HG03521 (cell line): ENCODE results near the gene RASL12.
"Not testable (repeated sequence)": the region's sequence is repeated elsewhere in the genome, so short reads cannot be mapped to it uniquely, and the experiment has no call there.

Experiments used
- ATAC-seq: cut with Tn5 transposase; IDR thresholded peaks from one replicate; pipeline ENCODE4 v1.9.1; 2021; ENCODE audit warnings: mild to moderate bottlenecking, moderate library complexity; ENCODE audit not compliant: unreplicated experiment

The RASL12 gene

GRCh38 chr15:65032801-65033537, 34.8 kb downstream of the RASL12 start:
- ATAC-seq = no peak

DNA sequence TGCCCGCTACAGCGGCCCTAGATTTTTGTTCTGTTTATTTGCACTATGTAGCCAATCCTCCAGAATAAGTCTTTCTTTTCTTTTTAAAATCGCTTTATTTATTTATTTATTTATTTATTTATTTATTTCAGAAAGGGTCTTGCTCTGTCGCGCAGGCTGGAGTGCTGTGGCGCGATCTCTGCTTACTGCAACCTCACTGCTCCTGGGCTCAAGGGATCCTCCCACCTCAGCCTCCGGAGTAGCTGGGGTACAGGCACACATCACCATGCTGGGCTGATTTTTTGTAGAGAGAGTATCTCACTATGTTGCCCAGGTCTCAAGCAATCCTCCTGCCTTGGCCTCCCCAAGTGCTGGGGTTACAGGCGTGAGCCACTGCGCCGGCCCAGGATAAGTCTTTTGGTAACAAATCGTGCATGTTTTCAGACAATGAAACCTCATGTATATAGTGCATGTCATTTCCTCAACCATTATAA, 38.0 kb downstream of the RASL12 start:
- ATAC-seq = no peak

DNA sequence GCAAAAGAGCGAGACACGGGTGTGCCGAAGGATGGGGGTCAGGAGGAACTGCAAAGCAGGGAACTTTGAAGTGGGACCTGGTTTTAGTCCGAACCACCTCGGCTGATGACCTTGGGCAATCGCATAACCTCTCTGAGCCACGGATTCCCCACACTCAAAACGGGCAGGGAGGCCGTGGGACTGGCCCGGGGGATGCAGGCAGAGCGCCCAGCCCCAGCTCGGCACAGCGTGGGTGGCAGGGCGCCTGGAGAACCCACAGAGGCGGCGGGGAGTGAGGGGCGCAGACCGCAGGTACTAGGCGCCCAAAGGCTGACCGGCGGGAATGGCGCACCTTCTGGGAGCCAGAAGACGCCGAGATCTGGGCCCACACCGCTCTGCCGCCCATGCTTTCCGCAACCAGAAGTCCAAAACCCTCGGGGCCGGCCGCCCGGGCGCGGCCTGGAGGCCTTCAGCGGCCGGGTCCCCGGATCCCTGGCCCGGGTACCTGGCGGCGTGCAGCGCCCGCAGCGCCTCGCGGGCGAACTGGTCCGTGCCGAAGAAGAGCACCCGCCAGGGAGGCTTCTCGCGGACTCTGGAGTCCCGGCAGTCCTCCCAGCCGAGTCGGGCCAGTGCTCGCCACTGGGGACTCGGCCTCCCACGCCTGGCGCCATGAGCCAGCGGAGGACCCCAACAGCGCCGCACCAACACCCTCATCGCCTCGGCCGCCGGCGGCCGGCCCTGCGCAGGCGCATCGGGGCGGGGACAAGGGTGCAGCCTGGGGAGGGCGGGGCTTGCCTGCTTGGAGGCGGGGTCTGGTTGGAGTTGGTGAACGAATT, 38.7 kb downstream of the RASL12 start, which contains the start of gene MTFMT:
Gene MTFMT (minus strand): TSS at position 719 of the 815 bp plus-strand sequence. CDS start 26 bp downstream, at position 693.
- peak; percentile 84 for ATAC-seq

DNA sequence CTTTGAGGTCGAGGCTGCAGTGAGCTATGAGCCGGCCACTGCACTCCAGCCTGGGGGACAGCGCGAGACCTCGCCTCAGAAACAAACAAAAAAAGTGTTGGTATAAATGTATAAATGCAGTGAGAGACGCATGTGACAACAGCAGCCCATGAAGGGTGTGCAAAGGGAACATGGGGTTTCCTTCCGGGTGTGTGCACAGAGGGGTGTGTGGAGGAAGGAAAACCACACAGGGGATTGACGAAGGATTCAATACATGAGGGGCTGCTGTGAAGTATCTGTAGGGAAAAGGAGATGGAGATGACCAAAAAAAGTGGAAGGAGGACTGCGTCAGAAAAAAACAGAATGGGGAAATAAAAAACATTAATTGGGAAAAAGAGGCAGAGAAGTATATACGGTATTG, 39.5 kb downstream of the RASL12 start:
- ATAC-seq = no peak

GRCh38 chr15:65027593-65027992, 40.2 kb downstream of the RASL12 start:
- ATAC-seq = no peak

DNA sequence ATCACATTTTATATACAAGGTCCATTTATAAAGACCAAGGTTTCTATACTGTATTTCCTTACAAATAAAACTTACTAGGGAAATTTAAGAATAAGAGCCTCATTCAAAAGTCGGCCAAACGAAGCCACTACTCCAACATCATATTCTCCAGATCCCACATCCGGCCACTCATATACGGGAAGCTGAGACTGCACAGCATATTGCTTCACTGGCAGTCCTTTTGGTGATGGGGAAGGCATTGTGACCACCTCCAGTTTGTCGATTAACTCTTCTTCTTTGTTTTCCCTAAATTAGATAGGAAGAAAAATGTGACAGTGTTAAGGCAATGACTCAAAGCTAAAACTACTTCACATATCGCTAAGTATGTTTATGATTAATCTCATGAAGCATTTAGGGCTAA, 41.0 kb downstream of the RASL12 start:
- no peak for ATAC-seq

GRCh38 chr15:65021488-65021887, 46.3 kb downstream of the RASL12 start:
- no peak for ATAC-seq

- ATAC-seq = no peak
Measured at GRCh38 chr15:65020419-65020818, 47.4 kb downstream of the RASL12 start.

DNA sequence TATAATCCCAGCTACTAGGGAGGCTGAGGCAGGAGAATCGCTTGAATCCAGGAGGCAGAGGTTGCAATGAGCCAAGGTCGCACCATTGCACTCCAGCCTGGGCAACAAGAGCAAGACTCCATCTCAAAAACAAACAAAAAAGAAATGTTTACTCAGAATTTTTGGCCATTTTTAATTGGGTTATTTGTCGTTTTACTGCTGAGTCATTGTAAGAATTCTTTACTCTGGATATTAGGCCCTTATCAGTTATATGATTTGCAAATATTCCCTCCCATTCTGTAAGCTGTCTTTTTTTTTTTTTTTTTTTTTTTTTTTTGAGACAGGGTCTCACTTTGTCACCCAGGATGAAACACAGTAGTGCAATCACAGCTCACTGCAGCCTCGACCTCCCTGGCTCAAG, 56.6 kb downstream of the RASL12 start:
- not testable (repeated sequence) for ATAC-seq

DNA sequence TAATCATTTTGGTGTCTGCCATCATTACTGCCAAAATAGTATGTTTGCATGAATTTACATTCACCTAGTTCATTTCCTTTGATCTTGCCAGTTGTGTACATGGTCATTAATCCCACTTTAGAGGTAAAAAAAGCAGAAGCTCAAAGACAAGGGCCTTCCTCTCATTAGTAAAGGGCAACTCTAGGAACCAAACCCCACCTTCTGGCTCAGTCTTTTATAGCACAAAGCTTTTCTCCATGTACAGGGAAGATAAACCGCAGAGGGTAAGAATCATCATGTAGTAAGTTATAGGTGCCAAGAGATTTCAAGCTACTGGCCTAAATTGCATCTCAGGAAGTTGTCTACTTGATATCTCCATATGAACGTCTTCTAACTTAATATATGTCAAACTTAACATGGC, 58.8 kb downstream of the RASL12 start:
- no peak for ATAC-seq

- no peak for ATAC-seq
Measured at GRCh38 chr15:65006876-65007275, 60.9 kb downstream of the RASL12 start.

DNA sequence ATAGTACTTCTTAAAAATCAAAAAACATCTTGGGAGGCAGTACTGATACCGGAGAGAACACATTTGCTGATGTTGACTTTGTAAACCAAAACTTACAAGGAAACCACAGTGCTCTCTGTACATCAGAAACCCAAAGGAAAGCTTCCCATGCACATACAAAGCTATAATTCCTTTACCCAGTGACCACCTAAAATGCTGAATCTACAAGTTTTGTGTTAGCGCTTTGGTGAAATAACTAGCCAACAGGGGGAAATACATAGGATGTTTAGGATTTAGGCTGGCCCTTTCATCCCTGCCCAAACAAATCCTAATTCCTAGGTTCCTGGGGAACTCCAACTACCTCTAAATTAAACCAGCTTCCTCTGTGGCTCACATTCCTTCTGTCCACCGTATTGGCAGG, 62.8 kb downstream of the RASL12 start:
- ATAC-seq = no peak
